HepG2 (cell line): ENCODE data around the gene SPX. TPM values are rescaled to one million over a fixed set of nuclear protein-coding genes. Genes with fewer than 3 reads are reported as not detected.
A peak's percentile ranks its signal among the peaks of the same experiment; 100 is the strongest.

ENCODE experiments used
- DRAP1 ChIP-seq: IDR thresholded peaks from 2 replicates; pipeline ENCODE4 v1.6.1; 2016; ENCODE audit warnings: missing genetic modification reagents, missing compliant biosample characterization
- ISL2 ChIP-seq: sonication (generic); formaldehyde crosslinking; IDR thresholded peaks from 2 replicates; pipeline ENCODE4 v1.5.0; 2020; ENCODE audit warnings: missing genetic modification reagents
- MLLT10 ChIP-seq: sonication (generic); formaldehyde crosslinking; IDR thresholded peaks from 2 replicates; pipeline ENCODE4 v1.4.0; 2020; ENCODE audit warnings: missing genetic modification reagents
- ZNF773 ChIP-seq: sonication (generic); formaldehyde crosslinking; IDR thresholded peaks from 2 replicates; pipeline ENCODE4 v1.4.0; 2020; ENCODE audit warnings: missing genetic modification reagents, borderline replicate concordance
- polyA plus RNA-seq, 8 experiments: library from polyadenylated mRNA; depleted of rRNA in 3 of 8; stranded (reverse) in 7 of 8; unstranded in 1 of 8; fragments of >200 nt; fragmentation: Illumina TruSeq in 4 of 8; extraction: Trizol in 4 of 8; gene quantifications; 2 replicates each; pipeline versions ENCODE4 v1.2.1 to v1.2.3, GENCODE V29; 2011 to 2016; ENCODE audit warnings: low read depth in 4 of 8, missing spikeins in 1 of 8, mixed read lengths in 1 of 8; ENCODE audit not compliant: insufficient read depth in 1 of 8
- total RNA-seq, 5 experiments: library from RNA; depleted of rRNA; stranded (reverse); fragments of >200 nt; fragmentation: Illumina TruSeq; extraction: Trizol; gene quantifications; 2 replicates each; pipeline ENCODE4 v1.2.3, GENCODE V29; 2016; ENCODE audit warnings: low read depth in 1 of 5
- TF ChIP-seq, protein P1 (sequence below): sonication (generic); formaldehyde crosslinking; IDR thresholded peaks from 2 replicates; pipeline ENCODE4 v1.5.1; 2020; ENCODE audit warnings: mild to moderate bottlenecking, missing genetic modification reagents, borderline replicate concordance
- TF ChIP-seq, protein P2 (sequence below), 2 experiments: sonication (generic) in 1 of 2; formaldehyde crosslinking in 1 of 2; IDR thresholded peaks; 2 replicates each; pipeline versions ENCODE4 v1.4.0 to v1.6.1; 2016 to 2020; ENCODE audit warnings: borderline replicate concordance in 1 of 2, low read depth in 1 of 2, mild to moderate bottlenecking in 1 of 2, missing genetic modification reagents in 1 of 2
- TF ChIP-seq, protein P3 (sequence below): sonication (generic); formaldehyde crosslinking; conservative IDR thresholded peaks from 2 replicates; pipeline ENCODE4 v1.4.0; 2020; ENCODE audit warnings: missing genetic modification reagents

Gene SPX
- total and polyA plus RNA-seq, 2 of the 13 experiments (the other 11 are each of a cell fraction or from before 2014, with no cell fraction given): 0.07 to 0.16 TPM

- TF ChIP-seq, protein P1, sequence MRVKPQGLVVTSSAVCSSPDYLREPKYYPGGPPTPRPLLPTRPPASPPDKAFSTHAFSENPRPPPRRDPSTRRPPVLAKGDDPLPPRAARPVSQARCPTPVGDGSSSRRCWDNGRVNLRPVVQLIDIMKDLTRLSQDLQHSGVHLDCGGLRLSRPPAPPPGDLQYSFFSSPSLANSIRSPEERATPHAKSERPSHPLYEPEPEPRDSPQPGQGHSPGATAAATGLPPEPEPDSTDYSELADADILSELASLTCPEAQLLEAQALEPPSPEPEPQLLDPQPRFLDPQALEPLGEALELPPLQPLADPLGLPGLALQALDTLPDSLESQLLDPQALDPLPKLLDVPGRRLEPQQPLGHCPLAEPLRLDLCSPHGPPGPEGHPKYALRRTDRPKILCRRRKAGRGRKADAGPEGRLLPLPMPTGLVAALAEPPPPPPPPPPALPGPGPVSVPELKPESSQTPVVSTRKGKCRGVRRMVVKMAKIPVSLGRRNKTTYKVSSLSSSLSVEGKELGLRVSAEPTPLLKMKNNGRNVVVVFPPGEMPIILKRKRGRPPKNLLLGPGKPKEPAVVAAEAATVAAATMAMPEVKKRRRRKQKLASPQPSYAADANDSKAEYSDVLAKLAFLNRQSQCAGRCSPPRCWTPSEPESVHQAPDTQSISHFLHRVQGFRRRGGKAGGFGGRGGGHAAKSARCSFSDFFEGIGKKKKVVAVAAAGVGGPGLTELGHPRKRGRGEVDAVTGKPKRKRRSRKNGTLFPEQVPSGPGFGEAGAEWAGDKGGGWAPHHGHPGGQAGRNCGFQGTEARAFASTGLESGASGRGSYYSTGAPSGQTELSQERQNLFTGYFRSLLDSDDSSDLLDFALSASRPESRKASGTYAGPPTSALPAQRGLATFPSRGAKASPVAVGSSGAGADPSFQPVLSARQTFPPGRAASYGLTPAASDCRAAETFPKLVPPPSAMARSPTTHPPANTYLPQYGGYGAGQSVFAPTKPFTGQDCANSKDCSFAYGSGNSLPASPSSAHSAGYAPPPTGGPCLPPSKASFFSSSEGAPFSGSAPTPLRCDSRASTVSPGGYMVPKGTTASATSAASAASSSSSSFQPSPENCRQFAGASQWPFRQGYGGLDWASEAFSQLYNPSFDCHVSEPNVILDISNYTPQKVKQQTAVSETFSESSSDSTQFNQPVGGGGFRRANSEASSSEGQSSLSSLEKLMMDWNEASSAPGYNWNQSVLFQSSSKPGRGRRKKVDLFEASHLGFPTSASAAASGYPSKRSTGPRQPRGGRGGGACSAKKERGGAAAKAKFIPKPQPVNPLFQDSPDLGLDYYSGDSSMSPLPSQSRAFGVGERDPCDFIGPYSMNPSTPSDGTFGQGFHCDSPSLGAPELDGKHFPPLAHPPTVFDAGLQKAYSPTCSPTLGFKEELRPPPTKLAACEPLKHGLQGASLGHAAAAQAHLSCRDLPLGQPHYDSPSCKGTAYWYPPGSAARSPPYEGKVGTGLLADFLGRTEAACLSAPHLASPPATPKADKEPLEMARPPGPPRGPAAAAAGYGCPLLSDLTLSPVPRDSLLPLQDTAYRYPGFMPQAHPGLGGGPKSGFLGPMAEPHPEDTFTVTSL: peak; percentile 41; the same call in 1 of the 2 replicates
- TF ChIP-seq DRAP1: 0 out of 2 replicates have a peak, but pooled peaks have one; percentile 18
- TF ChIP-seq, protein P2, sequence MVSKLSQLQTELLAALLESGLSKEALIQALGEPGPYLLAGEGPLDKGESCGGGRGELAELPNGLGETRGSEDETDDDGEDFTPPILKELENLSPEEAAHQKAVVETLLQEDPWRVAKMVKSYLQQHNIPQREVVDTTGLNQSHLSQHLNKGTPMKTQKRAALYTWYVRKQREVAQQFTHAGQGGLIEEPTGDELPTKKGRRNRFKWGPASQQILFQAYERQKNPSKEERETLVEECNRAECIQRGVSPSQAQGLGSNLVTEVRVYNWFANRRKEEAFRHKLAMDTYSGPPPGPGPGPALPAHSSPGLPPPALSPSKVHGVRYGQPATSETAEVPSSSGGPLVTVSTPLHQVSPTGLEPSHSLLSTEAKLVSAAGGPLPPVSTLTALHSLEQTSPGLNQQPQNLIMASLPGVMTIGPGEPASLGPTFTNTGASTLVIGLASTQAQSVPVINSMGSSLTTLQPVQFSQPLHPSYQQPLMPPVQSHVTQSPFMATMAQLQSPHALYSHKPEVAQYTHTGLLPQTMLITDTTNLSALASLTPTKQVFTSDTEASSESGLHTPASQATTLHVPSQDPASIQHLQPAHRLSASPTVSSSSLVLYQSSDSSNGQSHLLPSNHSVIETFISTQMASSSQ (IDR thresholded peaks at IDR 0.05; ENCODE audit: low read depth): no peak; the same call in 1 of the 2 replicates
- TF ChIP-seq, protein P2 (CRISPR knock-in tag; IDR thresholded peaks at IDR 0.05; ENCODE audit: borderline replicate concordance): no peak; the same call in 1 of the 2 replicates
- TF ChIP-seq, protein P3, sequence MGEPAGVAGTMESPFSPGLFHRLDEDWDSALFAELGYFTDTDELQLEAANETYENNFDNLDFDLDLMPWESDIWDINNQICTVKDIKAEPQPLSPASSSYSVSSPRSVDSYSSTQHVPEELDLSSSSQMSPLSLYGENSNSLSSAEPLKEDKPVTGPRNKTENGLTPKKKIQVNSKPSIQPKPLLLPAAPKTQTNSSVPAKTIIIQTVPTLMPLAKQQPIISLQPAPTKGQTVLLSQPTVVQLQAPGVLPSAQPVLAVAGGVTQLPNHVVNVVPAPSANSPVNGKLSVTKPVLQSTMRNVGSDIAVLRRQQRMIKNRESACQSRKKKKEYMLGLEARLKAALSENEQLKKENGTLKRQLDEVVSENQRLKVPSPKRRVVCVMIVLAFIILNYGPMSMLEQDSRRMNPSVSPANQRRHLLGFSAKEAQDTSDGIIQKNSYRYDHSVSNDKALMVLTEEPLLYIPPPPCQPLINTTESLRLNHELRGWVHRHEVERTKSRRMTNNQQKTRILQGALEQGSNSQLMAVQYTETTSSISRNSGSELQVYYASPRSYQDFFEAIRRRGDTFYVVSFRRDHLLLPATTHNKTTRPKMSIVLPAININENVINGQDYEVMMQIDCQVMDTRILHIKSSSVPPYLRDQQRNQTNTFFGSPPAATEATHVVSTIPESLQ (CRISPR knock-in tag): no peak
- TF ChIP-seq ISL2 (CRISPR knock-in tag): peak; percentile 51; the same call in 1 of the 2 replicates
- TF ChIP-seq MLLT10: no peak
- TF ChIP-seq ZNF773 (CRISPR knock-in tag): no peak
Observed at GRCh38 chr12:21501258-21502163, 24.6 kb upstream of the SPX start, which contains the start of the genes GOLT1B and RECQL (continued).
